ENCODE measurements around the gene ACBD4. TPM values are rescaled to one million over a fixed set of nuclear protein-coding genes. Genes with fewer than 3 reads are reported as not detected.

Gene ACBD4
- total and polyA plus RNA-seq, 2 of the 13 experiments (the other 11 are each of a cell fraction or from before 2014, with no cell fraction given), result 16.1 to 26.9 TPM

GRCh38 chr17:45149037-45149668 is 13.7 kb downstream of the ACBD4 start (continued):
- TF ChIP-seq HMGXB4 (CRISPR knock-in tag; IDR thresholded peaks at IDR 0.05; ENCODE audit: borderline replicate concordance in 1 of 2, low read depth in 1 of 2), result peak; percentile 99 to 100
- TF ChIP-seq ELK4 (CRISPR knock-in tag; IDR thresholded peaks at IDR 0.05; ENCODE audit: borderline replicate concordance), result no peak
- TF ChIP-seq HDAC1 (CRISPR knock-in tag; IDR thresholded peaks at IDR 0.05), result peak; percentile 26; the same call in 1 of the 2 replicates
- 0 out of 2 replicates have a peak, but pooled peaks have one; percentile 57 for TF ChIP-seq ZNF839 (CRISPR knock-in tag; IDR thresholded peaks at IDR 0.05; ENCODE audit: borderline replicate concordance)
- peak; percentile 22; the same call in 1 of the 2 replicates for TF ChIP-seq IRF2 (CRISPR knock-in tag; IDR thresholded peaks at IDR 0.05)
- 0 out of 2 replicates have a peak, but pooled peaks have one; percentile 24 for TF ChIP-seq KDM1A (CRISPR knock-in tag; IDR thresholded peaks at IDR 0.05)
- no peak for TF ChIP-seq ZNF468 (CRISPR knock-in tag; IDR thresholded peaks at IDR 0.05)
- TF ChIP-seq BCL6 (CRISPR knock-in tag; IDR thresholded peaks at IDR 0.05), result peak; percentile 89
- no peak for TF ChIP-seq HDAC6 (IDR thresholded peaks at IDR 0.05; ENCODE audit: low read depth, low read length)
- TF ChIP-seq ZBTB40 (IDR thresholded peaks at IDR 0.05), result no peak
- TF ChIP-seq ZBTB40 (CRISPR knock-in tag; IDR thresholded peaks at IDR 0.05), result no peak
- peak; percentile 23 for TF ChIP-seq MIXL1 (CRISPR knock-in tag; IDR thresholded peaks at IDR 0.05)
- TF ChIP-seq MEIS1 (CRISPR knock-in tag; IDR thresholded peaks at IDR 0.05; ENCODE audit: borderline replicate concordance), result no peak
- no peak for TF ChIP-seq ZNF879 (CRISPR knock-in tag; IDR thresholded peaks at IDR 0.05)
- peak; percentile 52 for TF ChIP-seq MED1 (CRISPR knock-in tag; IDR thresholded peaks at IDR 0.05)
- no peak for TF ChIP-seq MBNL3 (CRISPR knock-in tag; conservative IDR thresholded peaks at IDR 0.05)
- no peak; the same call in 1 of the 2 replicates for TF ChIP-seq ARHGAP35 (CRISPR knock-in tag; IDR thresholded peaks at IDR 0.05; ENCODE audit: borderline replicate concordance)
